ENCODE data around the gene CDK15.

The CDK15 gene

DNA sequence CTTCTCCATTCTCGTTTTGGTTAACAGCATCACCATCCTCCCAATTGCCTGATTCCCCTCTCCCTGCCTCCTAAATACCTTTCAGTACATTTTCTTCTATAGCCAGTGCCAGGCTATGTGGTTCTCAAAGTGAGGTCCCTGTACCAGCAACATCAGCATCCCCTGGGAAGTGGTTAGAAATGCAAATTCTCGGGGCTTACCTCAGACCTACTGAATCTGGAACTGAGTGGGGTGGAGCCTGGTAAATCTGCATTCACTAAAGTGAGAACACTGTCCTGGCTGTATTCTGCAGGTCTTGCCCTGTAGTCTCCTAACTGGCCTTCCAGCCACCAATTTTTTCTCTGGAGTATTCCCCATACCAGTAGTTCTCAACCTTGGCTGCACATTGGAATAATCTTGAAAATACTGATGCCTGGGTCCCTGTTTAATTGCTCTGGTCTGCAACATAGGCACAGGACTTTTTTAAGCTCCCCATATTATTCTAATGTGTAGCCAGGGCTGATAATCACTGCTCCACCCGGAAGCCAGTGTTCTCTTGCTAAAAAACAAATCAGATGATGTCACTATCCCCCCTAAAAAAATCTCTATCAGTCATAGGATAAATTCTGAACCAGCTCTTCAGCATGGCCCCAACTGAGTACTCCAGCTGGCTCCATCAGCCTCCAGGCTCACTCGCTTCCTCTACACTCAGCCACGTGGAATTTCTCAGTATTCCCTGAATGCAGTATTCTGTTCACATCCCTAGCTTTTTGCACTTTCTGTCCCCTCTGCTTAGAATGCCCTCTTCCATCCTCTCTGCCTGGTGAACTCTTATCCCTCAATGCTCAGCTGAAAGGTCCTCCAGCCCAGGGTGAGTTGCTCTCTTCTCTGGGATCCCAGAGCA, 98.4 kb downstream of the CDK15 start:
- TF ChIP-seq POLR2AphosphoS5 (IDR thresholded peaks at IDR 0.05; ENCODE audit: low read depth, low read length) (no peak), POLR2A (IDR thresholded peaks at IDR 0.05; ENCODE audit: low read depth, low read length) (no peak), TAF1 (IDR thresholded peaks at IDR 0.05; ENCODE audit: borderline replicate concordance, low read depth, low read length) (no peak)
- no peak for DNase-seq (ENCODE audit: insufficient read length)
- peak; percentile 84 for FAIRE-seq

DNA sequence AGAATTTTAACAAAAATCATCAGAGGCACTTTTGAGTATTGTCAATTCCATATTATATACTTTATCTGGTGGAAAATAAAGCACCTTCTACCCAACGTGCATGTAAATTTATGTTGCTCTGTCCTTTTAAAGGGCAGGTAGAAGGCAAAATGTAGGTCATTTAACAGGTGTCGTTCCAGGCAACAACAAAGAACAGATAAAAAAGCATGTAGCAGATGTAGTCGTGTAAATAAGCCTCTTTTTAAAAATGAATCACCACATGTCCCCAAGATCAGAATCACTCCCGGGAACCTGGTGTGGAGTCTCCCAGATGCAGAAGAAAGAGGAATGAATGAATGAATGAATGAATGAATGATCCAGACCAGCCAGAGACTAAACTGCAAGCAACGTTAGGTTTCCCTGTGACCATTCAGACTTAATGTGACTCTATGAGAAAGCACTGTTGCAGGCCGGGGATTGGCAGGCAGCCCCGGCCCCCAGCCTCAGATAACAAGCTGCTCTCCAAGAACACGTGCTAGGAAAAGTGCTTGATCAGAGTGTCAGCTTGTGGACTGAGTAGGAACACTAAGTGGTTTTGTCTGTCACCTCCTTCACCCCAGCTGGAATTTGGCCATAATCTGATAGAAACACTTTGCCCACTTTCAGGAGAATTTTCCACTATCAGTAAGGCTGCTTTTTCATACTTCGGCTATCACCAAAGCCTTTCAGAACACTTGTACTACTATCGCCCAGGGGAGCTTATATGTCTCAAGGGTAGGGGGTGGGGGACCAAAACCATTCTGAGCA, 100.6 kb downstream of the CDK15 start:
- no peak for DNase-seq (ENCODE audit: insufficient read length)
- TF ChIP-seq POLR2A (IDR thresholded peaks at IDR 0.05; ENCODE audit: low read depth, low read length) (no peak), POLR2AphosphoS5 (IDR thresholded peaks at IDR 0.05; ENCODE audit: low read depth, low read length) (no peak), TAF1 (IDR thresholded peaks at IDR 0.05; ENCODE audit: borderline replicate concordance, low read depth, low read length) (no peak)
- no peak for FAIRE-seq

DNA sequence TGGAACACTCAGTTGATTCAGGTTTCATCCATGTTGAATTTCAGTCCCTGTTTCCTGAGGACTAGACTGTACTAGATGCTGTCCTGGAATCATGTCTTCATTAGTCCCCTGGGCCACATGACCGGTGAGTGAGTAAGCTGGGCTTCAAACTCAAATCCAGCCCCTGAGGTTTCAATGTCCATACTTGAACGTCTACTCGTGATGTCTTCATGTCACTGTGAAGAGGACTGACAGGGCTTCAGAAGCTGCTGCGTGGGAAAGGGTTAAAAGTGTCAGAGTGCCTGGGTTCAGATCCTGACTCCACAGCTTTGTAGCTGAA, 101.2 kb downstream of the CDK15 start:
- TF ChIP-seq POLR2A (IDR thresholded peaks at IDR 0.05; ENCODE audit: low read depth, low read length) = no peak
- TF ChIP-seq POLR2AphosphoS5 (IDR thresholded peaks at IDR 0.05; ENCODE audit: low read depth, low read length) = no peak
- TF ChIP-seq TAF1 (IDR thresholded peaks at IDR 0.05; ENCODE audit: borderline replicate concordance, low read depth, low read length) = no peak
- DNase-seq (ENCODE audit: insufficient read length) (no peak), FAIRE-seq (no peak)

DNA sequence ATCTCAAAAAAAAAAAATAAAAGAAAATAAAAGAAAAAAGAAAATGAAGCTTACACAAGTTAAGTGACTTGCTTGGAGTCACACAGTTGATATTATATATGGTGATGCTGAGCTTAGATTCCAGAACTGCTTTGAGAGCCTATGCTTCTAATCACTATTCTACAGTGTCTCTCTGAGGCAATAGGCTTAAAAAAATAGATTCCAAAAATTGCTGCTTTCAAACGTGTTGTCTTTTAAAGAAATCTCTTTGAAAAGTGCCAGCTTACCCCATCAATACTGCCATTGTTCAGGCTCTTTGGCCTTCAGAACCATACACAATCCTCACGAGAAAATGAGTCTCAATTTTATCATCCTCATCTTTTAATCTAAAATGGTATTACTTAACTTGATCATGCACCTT, 102.6 kb downstream of the CDK15 start:
- FAIRE-seq = no peak
- no peak for TF ChIP-seq POLR2A (IDR thresholded peaks at IDR 0.05; ENCODE audit: low read depth, low read length)
- no peak for TF ChIP-seq POLR2AphosphoS5 (IDR thresholded peaks at IDR 0.05; ENCODE audit: low read depth, low read length)

DNA sequence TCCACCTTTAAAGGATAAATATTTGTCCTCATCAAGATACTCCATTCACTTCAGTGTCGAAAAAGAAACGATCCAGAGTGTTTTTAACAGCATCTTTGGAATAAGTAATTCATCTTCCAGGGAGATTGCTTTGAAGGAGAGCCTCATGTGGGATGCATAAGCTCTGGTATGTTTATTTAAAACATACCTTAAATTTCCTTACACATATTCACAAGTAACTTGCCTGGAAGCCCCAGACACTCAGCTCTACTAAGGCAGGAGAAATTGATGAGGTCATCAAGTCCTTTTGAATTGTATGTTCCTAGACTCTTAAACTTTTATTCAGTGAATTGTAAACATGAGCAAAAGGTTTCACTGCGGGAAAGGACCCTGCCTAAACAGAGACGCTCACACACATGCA, 103.0 kb downstream of the CDK15 start:
- TF ChIP-seq POLR2A (IDR thresholded peaks at IDR 0.05; ENCODE audit: low read depth, low read length) = no peak
- TF ChIP-seq POLR2AphosphoS5 (IDR thresholded peaks at IDR 0.05; ENCODE audit: low read depth, low read length) = no peak
- no peak for TF ChIP-seq TAF1 (IDR thresholded peaks at IDR 0.05; ENCODE audit: borderline replicate concordance, low read depth, low read length)
- DNase-seq (ENCODE audit: insufficient read length) (no peak), FAIRE-seq (no peak)

More for the DNA sequence above, 102.6 kb downstream of the CDK15 start:
- DNase-seq (ENCODE audit: insufficient read length) = no peak

DNA sequence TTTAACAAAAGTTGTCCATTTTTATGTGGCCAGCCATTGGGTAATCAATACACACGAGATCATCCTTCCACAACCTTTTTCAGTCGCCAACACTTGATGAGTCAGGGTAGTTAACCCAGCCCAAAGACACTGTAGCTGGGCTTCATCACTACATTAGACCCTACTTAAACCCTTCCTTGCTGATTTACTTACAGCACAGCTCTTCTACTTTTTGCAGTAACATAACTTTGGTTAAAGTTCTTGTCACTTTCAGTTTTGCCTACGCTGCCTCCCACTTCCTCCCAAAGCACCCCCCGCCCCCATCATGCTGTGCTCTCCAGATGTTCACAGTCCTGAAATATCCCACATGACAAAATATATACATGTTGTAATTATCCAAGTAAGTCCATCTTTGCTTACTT, 103.6 kb downstream of the CDK15 start:
- FAIRE-seq (peak; percentile 64), DNase-seq (ENCODE audit: insufficient read length) (peak; percentile 23)
- TF ChIP-seq TAF1 (IDR thresholded peaks at IDR 0.05; ENCODE audit: borderline replicate concordance, low read depth, low read length) = no peak
- TF ChIP-seq POLR2A (IDR thresholded peaks at IDR 0.05; ENCODE audit: low read depth, low read length) = no peak
- TF ChIP-seq POLR2AphosphoS5 (IDR thresholded peaks at IDR 0.05; ENCODE audit: low read depth, low read length) = no peak

DNA sequence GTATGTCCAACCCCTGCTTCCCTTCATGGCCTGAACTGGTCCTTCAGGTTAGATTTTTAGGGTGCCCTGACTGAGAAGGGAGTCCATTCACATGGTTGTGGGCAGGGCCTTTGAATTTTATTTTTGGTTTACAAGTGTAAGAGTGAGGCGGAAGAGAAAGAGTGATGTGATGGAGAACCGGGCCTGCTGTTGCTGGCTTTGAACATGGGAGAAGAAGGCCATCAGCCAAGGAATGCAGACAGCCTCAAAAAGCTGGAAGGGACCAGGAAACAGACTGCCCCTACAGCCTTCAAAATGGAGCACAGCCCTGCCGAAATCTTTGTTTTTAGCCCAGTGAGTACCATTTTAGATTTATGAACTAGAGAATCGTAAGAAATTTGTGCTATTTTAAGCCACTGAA, 105.0 kb downstream of the CDK15 start:
- TF ChIP-seq POLR2AphosphoS5 (IDR thresholded peaks at IDR 0.05; ENCODE audit: low read depth, low read length) = no peak
- TF ChIP-seq TAF1 (IDR thresholded peaks at IDR 0.05; ENCODE audit: borderline replicate concordance, low read depth, low read length) = no peak
- TF ChIP-seq POLR2A (IDR thresholded peaks at IDR 0.05; ENCODE audit: low read depth, low read length) = no peak
- DNase-seq (ENCODE audit: insufficient read length) (no peak), FAIRE-seq (no peak)

DNA sequence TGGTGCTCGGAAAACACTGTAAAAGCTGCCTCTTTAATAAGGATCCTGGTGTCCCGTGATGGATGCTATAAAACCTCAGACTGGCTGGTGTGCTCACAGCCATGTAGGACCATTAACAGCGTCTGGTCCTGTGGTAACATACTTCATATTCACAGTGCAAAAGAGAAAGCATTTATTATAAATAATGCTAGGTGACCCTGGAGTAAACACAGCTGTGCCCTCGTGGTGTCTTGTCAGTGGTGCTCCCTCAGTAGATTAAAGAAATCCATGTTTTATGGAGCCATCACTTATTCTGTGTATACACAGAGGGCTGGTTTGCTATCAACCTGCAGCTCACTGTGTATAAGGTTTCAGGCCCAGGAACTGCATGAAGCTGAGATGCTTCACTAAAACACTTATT, 106.9 kb downstream of the CDK15 start:
- no peak for DNase-seq (ENCODE audit: insufficient read length)
- FAIRE-seq = no peak
- no peak for TF ChIP-seq POLR2AphosphoS5 (IDR thresholded peaks at IDR 0.05; ENCODE audit: low read depth, low read length)
- TF ChIP-seq TAF1 (IDR thresholded peaks at IDR 0.05; ENCODE audit: borderline replicate concordance, low read depth, low read length) = no peak
- TF ChIP-seq POLR2A (IDR thresholded peaks at IDR 0.05; ENCODE audit: low read depth, low read length) = no peak

DNA sequence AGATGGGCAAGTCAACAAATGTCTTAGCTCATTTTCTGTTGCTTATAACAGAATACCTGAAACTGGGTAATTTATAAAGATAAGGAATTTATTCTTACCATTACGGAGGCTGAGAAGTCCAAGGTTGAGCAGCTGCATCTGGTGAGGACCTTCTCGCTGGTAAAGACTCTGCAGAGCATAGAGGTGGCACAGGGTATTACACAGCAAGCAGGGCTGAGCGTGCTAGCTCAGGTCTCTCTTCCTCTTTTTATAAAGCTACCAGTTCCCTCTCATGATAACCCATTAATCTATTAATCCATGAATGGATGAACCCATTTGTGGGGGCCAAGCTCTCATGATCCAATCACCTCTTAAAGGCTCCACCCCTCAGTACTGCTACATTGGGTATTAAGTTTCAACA, 109.1 kb downstream of the CDK15 start:
- no peak for TF ChIP-seq POLR2A (IDR thresholded peaks at IDR 0.05; ENCODE audit: low read depth, low read length)
- TF ChIP-seq TAF1 (IDR thresholded peaks at IDR 0.05; ENCODE audit: borderline replicate concordance, low read depth, low read length) = no peak
- TF ChIP-seq POLR2AphosphoS5 (IDR thresholded peaks at IDR 0.05; ENCODE audit: low read depth, low read length) = no peak
- no peak for DNase-seq (ENCODE audit: insufficient read length)
- no peak for FAIRE-seq

DNA sequence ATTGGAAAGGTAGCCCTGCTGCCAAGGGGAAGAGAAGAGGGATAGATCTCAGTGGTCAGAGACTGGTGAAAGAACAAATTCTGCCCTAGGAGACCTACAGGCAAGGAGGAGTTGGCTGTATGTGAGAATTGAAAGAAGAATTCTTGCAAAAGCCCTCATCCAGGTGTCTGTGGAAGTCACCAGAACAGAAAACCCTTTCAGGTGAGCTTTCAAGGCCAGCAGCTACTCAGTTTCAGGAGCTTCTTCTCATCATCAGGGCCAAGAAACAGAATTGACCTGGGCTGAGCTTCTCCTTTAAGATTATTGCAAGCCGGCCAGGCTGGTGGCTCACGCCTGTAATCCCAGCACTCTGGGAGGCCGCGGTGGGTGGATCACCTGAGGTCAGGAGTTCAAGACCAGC, 110.2 kb downstream of the CDK15 start:
- no peak for FAIRE-seq
- no peak for DNase-seq (ENCODE audit: insufficient read length)
- TF ChIP-seq TAF1 (IDR thresholded peaks at IDR 0.05; ENCODE audit: borderline replicate concordance, low read depth, low read length) (no peak), POLR2AphosphoS5 (IDR thresholded peaks at IDR 0.05; ENCODE audit: low read depth, low read length) (no peak), POLR2A (IDR thresholded peaks at IDR 0.05; ENCODE audit: low read depth, low read length) (no peak)

DNA sequence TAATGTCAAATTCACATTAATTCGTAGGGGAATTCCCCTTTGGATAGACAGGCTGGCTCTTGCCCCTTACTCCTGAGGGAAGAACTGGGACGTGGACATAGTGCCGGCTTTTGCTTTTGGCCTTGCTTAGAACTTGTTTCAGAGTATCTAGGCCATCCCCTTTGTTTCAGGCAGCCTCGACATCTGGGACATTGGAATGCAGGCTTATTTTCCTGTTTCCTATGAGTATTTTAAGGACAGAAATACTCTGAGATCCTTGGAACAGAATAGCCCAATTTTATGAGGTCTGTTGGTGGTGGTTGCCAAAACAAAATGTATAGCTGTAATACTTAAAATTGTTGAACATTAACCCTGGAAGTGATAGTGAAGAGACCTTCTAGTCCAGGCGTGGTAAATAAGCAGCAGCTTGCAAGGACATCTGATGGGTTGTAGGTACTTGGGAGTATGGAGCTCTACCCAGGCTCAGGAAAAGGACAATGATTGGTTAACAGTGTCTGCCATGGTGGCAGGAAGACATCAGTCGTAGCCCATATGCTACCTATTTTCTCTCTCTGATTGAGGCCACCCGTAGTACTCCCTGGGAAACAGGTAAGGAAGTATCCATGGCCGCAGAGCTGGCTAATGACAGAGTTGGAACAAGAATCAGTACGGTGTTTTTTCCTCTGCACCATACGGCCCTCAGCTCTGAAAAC, 112.4 kb downstream of the CDK15 start:
- FAIRE-seq = peak; percentile 42
- TF ChIP-seq POLR2A (IDR thresholded peaks at IDR 0.05; ENCODE audit: low read depth, low read length) (no peak), POLR2AphosphoS5 (IDR thresholded peaks at IDR 0.05; ENCODE audit: low read depth, low read length) (no peak), TAF1 (IDR thresholded peaks at IDR 0.05; ENCODE audit: borderline replicate concordance, low read depth, low read length) (no peak)
- DNase-seq (ENCODE audit: insufficient read length) = no peak
